ENCODE measurements around the gene FBXL20. TPM values are rescaled to one million over a fixed set of nuclear protein-coding genes. Genes with fewer than 3 reads are reported as not detected.
A peak's percentile ranks its signal among the peaks of the same experiment; 100 is the strongest.

FBXL20 gene
- total and polyA plus RNA-seq, 2 experiments from 2014 or later: 10.2 to 20.4 TPM

GRCh38 chr17:39276113-39276512, 125.3 kb downstream of the FBXL20 start:
- Histone ChIP-seq H3K27ac (no peak overlapping the region), H3K36me3 (peaks cover 28% of the 10 kb centered on the region)
- no peak for TF ChIP-seq CTCF (IDR thresholded peaks at IDR 0.05; ENCODE audit: low read depth, low read length)

GRCh38 chr17:39271546-39271945, 129.9 kb downstream of the FBXL20 start:
- H3K36me3 ChIP-seq: peaks cover 49% of the 10 kb centered on the region
- no peak for TF ChIP-seq CTCF (IDR thresholded peaks at IDR 0.05; ENCODE audit: low read depth, low read length)
- H3K9me3 ChIP-seq (ENCODE audit: low read depth): no peaks in the 10 kb centered on the region
- H3K27me3 ChIP-seq: no peaks in the 10 kb centered on the region
- peak in 1 of 2 donors; percentile 77 for DNase-seq (ENCODE audit: low read depth in 1 of 2, low spot score in 1 of 2)
- no peak overlapping the region for H3K27ac ChIP-seq
- no peaks in the 10 kb centered on the region for H3K4me1 ChIP-seq (ENCODE audit: low read depth)
- H3K4me3 ChIP-seq: no peak overlapping the region

More at GRCh38 chr17:39276113-39276512, 125.3 kb downstream of the FBXL20 start:
- Histone ChIP-seq H3K4me3 (no peak overlapping the region), H3K9me3 (ENCODE audit: low read depth) (no peaks in the 10 kb centered on the region), H3K27me3 (no peaks in the 10 kb centered on the region), H3K4me1 (ENCODE audit: low read depth) (no peaks in the 10 kb centered on the region)
- no peak for DNase-seq (ENCODE audit: low read depth in 1 of 2, low spot score in 1 of 2)

- Histone ChIP-seq H3K9me3 (ENCODE audit: low read depth) (no peaks in the 10 kb centered on the region), H3K27me3 (no peaks in the 10 kb centered on the region), H3K4me1 (ENCODE audit: low read depth) (no peaks in the 10 kb centered on the region), H3K36me3 (peaks cover 49% of the 10 kb centered on the region), H3K27ac (no peak overlapping the region), H3K4me3 (no peak overlapping the region)
- TF ChIP-seq CTCF (IDR thresholded peaks at IDR 0.05; ENCODE audit: low read depth, low read length): peak; percentile 63
- peak in 1 of 2 donors; percentile 80 for DNase-seq (ENCODE audit: low read depth in 1 of 2, low spot score in 1 of 2)
Measured at GRCh38 chr17:39270923-39271322, 130.5 kb downstream of the FBXL20 start.

GRCh38 chr17:39264119-39264518, 137.3 kb downstream of the FBXL20 start:
- Histone ChIP-seq H3K9me3 (ENCODE audit: low read depth) (no peaks in the 10 kb centered on the region), H3K4me1 (ENCODE audit: low read depth) (no peaks in the 10 kb centered on the region), H3K4me3 (no peak overlapping the region), H3K36me3 (peaks cover 55% of the 10 kb centered on the region), H3K27ac (no peak overlapping the region), H3K27me3 (no peaks in the 10 kb centered on the region)
- no peak for TF ChIP-seq CTCF (IDR thresholded peaks at IDR 0.05; ENCODE audit: low read depth, low read length)
- DNase-seq (ENCODE audit: low read depth in 1 of 2, low spot score in 1 of 2): peak in 1 of 2 donors; percentile 21

- no peak for DNase-seq (ENCODE audit: low read depth in 1 of 2, low spot score in 1 of 2)
- Histone ChIP-seq H3K4me3 (no peak overlapping the region), H3K36me3 (peaks cover 48% of the 10 kb centered on the region), H3K27me3 (no peaks in the 10 kb centered on the region), H3K9me3 (ENCODE audit: low read depth) (no peaks in the 10 kb centered on the region), H3K27ac (no peak overlapping the region), H3K4me1 (ENCODE audit: low read depth) (no peaks in the 10 kb centered on the region)
- peak; percentile 27 for TF ChIP-seq CTCF (IDR thresholded peaks at IDR 0.05; ENCODE audit: low read depth, low read length)
Measured at GRCh38 chr17:39261286-39261685, 140.1 kb downstream of the FBXL20 start.

All from cardiac muscle cell (in vitro differentiated cells and primary cell).